Endothelial cell of umbilical vein (primary cell): ENCODE results near the gene PCP4L1.

ENCODE experiments used
- EZH2 ChIP-seq: IDR thresholded peaks from 2 replicates; pipeline ENCODE4 v1.6.1; 2012; ENCODE audit warnings: borderline replicate concordance, low read depth, mild to moderate bottlenecking, moderate library complexity, low read length, inconsistent platforms; ENCODE audit not compliant: severe bottlenecking
- GATA2 ChIP-seq: IDR thresholded peaks from 2 replicates; pipeline ENCODE4 v1.7.0; 2011; ENCODE audit warnings: low read depth, mild to moderate bottlenecking, moderate library complexity, mixed read lengths, low read length; ENCODE audit not compliant: insufficient read length, insufficient read depth
- JUN ChIP-seq: IDR thresholded peaks from 2 replicates; pipeline ENCODE4 v1.6.1; 2011; ENCODE audit warnings: borderline replicate concordance, low read depth; ENCODE audit not compliant: insufficient read length, insufficient read depth
- MYC ChIP-seq: IDR thresholded peaks from one replicate; pipeline ENCODE4 v1.6.1; 2011; ENCODE audit warnings: mild to moderate bottlenecking, low read depth, low read length
- POLR2A ChIP-seq: IDR thresholded peaks from 2 replicates; pipeline ENCODE4 v1.6.1; 2012; ENCODE audit warnings: low read depth, mild to moderate bottlenecking, control low read depth, low read length
- POLR2AphosphoS5 ChIP-seq: IDR thresholded peaks from 2 replicates; pipeline ENCODE4 v1.6.1; 2012; ENCODE audit warnings: low read depth, mild to moderate bottlenecking, control low read depth, low read length, moderate library complexity; ENCODE audit not compliant: insufficient read depth
- TF ChIP-seq, protein P1 (sequence below), 2 donors: IDR thresholded peaks; 1 replicate in 1 of 2; 2 replicates in 1 of 2; pipeline ENCODE4 v1.5.1; 2011; ENCODE audit warnings: low read length in 2 of 2, mild to moderate bottlenecking in 2 of 2, moderate library complexity in 2 of 2, control low read depth in 1 of 2, inconsistent platforms in 1 of 2, low read depth in 1 of 2; ENCODE audit not compliant: insufficient read depth in 1 of 2; ENCODE audit errors: extremely low read depth in 1 of 2
- TF ChIP-seq, protein P2 (sequence below): IDR thresholded peaks from 2 replicates; pipeline ENCODE4 v1.6.1; 2011; ENCODE audit not compliant: insufficient read depth, insufficient read length

DNA sequence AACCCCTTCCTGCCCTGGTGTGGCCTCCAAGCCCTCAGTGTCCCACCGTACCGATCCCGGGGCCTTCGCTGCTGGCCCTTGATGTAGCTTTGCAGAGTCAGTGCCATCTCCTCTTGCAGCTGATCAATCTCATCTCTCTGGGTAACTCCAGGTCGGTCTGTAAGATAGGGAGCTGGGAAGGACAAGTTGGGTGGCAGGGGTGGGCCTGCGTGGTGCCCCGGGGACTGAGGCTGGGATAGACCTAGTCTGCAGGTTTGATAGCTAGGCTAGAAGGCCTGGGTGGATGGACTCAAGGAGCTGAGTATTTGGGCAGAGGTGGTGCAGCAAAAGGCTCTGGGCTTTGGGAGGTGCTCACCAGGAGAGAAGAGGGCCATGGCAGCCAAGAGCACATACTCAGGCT is 27.8 kb upstream of the PCP4L1 start:
- TF ChIP-seq POLR2AphosphoS5 = no peak
- TF ChIP-seq, protein P1, sequence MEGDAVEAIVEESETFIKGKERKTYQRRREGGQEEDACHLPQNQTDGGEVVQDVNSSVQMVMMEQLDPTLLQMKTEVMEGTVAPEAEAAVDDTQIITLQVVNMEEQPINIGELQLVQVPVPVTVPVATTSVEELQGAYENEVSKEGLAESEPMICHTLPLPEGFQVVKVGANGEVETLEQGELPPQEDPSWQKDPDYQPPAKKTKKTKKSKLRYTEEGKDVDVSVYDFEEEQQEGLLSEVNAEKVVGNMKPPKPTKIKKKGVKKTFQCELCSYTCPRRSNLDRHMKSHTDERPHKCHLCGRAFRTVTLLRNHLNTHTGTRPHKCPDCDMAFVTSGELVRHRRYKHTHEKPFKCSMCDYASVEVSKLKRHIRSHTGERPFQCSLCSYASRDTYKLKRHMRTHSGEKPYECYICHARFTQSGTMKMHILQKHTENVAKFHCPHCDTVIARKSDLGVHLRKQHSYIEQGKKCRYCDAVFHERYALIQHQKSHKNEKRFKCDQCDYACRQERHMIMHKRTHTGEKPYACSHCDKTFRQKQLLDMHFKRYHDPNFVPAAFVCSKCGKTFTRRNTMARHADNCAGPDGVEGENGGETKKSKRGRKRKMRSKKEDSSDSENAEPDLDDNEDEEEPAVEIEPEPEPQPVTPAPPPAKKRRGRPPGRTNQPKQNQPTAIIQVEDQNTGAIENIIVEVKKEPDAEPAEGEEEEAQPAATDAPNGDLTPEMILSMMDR (IDR thresholded peaks at IDR 0.05; ENCODE audit: extremely low read depth in 1 of 2, insufficient read depth in 1 of 2, low read depth in 1 of 2, low read length in 2 of 2) = no peak
- TF ChIP-seq, protein P2, sequence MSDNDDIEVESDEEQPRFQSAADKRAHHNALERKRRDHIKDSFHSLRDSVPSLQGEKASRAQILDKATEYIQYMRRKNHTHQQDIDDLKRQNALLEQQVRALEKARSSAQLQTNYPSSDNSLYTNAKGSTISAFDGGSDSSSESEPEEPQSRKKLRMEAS = no peak
- TF ChIP-seq JUN = no peak
- no peak for TF ChIP-seq EZH2
- TF ChIP-seq POLR2A = no peak
- TF ChIP-seq MYC = no peak
- TF ChIP-seq GATA2 = no peak
